ENCODE results near the gene MT1B.
"Not testable (repeated sequence)": the region's sequence is repeated elsewhere in the genome, so short reads cannot be mapped to it uniquely, and the experiment has no call there.

Gene MT1B

GRCh38 chr16:56621665-56622445, 29.8 kb upstream of the MT1B start:
- not testable (repeated sequence) for DNase-seq

- not testable (repeated sequence) for DNase-seq
Observed at GRCh38 chr16:56623184-56623583, 28.5 kb upstream of the MT1B start.

GRCh38 chr16:56623637-56624036, 28.0 kb upstream of the MT1B start:
- no peak for DNase-seq

- DNase-seq, result peak; percentile 55 to 59
Observed at GRCh38 chr16:56625140-56625942, 26.3 kb upstream of the MT1B start, which contains the start of gene MT1E. Gene MT1E (plus strand): TSS chr16:56625781. CDS start chr16:56625852, 71 bp downstream.

DNA sequence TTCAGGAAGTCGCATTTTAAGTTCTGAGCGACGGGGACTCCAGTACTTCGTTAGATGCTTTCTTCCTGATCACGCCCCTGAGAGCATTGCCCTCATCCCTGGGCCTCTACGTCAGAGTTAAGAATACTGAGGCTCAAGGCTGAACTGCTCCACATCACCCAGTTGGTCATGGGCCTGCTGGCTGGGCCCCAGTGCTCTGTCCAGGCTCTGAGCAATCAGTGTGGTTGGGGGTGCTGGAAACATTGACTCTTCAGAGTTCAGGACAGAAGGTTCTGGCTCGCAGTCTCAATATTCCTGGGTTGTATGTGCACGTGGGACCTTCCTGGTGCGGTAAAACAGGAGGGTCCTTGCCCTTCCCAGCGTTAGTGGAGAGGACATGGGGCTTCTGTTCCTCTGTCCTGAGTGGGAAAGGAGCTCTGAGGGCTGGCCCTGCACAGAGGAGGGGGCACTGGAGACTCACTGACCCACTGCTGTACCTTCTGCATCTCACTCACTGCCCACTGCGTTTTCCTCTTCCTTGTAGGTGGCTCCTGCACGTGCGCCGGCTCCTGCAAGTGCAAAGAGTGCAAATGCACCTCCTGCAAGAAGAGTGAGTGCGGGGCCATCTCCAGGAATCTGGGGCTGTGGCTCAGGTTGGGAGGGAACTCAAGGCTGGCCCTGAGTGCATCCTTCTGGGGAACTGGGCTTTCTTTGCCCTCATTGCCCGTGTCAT, 25.6 kb upstream of the MT1B start:
- no peak for DNase-seq

- DNase-seq, result no peak
Observed at GRCh38 chr16:56626685-56627084, 25.0 kb upstream of the MT1B start.

DNA sequence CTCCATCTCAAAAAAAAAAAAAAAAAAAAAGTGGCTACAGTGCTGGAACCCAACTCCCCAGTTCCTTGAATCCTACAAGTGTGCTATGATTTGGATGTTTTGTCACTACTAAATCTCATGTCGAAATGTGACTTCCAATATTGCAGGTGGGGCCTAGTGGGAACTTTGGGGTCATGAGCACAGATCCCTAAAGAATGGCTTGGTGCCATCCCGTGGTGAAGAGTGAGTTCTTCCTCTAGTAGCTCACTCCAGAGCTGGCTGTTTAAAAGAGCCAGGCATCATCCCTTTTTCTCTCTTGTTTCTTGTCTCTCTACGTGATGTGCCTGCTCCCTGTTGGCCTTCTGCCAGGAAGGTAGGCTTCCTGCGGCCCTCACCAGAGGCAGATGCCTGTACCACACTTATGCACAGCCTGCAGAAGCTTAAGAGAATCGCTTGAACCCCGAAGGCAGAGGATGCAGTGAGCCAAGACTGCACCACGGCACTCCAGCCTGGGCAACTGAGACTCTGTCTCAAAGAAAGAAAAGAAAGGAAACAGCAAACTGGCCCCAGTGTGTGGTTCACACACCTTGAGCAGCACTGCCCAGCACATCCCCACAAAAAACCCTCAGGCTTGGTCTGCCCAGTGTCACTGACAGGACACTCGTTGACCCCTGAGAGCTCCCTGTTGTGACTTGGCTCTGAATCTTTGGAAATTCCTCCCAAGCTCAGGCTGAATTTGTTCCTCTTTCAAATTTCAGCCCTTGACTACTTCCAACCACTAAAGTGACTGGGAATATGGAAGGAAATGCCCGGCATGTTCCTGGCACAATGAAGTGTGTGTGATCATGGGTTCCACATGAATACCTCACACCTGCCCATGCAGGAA, 23.0 kb upstream of the MT1B start:
- no peak for DNase-seq

GRCh38 chr16:56629531-56629930, 22.2 kb upstream of the MT1B start:
- no peak for DNase-seq

GRCh38 chr16:56630134-56630533, 21.6 kb upstream of the MT1B start:
- DNase-seq, result no peak

GRCh38 chr16:56631197-56631596, 20.5 kb upstream of the MT1B start:
- no peak for DNase-seq

DNA sequence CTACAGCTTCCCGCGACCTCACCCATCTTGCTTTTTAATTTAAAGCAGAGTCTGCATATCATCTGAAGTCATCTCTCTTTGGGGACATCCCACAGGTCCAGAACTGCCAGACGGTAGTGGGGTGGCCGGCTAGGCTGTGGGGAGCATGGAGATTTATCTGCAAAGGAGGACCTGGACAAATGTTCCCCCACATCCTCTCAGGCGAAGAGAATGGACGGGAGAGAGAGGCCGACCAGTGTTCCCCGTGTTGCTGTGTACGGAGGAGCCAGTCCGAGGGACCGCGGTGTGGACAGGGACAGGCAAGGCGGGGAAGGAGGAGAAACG, 19.9 kb upstream of the MT1B start:
- no peak for DNase-seq

- no peak for DNase-seq
Observed at GRCh38 chr16:56632156-56632847, 19.4 kb upstream of the MT1B start, which contains the start of gene MT1M. Gene MT1M (plus strand): TSS chr16:56632659. CDS start chr16:56632732, 73 bp downstream.

- no peak for DNase-seq
Observed at GRCh38 chr16:56632848-56633365, 18.8 kb upstream of the MT1B start.

DNA sequence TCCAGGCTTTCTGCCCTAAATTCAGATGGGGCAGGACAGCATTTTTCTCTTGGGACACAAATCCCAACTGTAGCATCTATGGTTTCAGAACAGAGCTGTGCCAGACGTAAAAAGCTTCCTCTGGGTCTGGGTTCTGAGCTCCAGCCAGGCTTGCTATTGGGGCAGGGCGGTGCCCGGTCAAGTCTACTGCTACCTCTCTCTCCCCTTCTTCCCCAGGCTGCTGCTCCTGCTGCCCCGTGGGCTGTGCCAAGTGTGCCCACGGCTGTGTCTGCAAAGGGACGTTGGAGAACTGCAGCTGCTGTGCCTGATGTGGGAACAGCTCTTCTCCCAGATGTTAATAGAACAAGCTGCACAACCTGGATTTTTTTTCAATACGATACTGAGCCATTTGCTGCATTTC, 18.2 kb upstream of the MT1B start:
- DNase-seq, result no peak

GRCh38 chr16:56634715-56635440, 16.8 kb upstream of the MT1B start:
- no peak for DNase-seq

DNA sequence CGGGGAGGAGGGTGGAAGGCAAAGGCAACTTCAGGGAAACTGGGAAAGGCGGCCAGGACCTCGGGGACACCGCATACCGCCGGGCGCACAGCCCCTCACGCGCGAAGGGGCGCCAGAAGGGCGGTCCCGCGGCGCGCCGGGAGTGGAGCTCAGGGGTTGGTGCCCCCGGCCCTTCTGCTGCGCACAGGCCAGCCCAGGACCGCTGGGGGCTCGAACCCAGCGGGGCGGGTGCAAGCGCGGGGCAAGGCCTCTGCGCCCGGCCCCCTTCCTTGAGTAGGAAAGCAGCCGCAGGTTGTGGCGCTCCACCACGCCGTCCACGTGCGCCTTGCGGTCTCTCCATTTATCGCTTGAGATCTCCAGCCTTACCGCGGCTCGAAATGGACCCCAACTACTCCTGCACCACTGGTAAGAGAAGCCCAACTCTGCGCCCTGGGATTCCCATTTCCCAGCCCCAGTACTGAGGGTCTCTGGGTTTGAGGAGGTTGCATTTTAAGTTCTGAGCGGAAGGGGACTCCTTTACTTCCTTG, 16.2 kb upstream of the MT1B start:
- no peak for DNase-seq

- DNase-seq, result no peak
Observed at GRCh38 chr16:56636616-56637413, 14.9 kb upstream of the MT1B start.

DNA sequence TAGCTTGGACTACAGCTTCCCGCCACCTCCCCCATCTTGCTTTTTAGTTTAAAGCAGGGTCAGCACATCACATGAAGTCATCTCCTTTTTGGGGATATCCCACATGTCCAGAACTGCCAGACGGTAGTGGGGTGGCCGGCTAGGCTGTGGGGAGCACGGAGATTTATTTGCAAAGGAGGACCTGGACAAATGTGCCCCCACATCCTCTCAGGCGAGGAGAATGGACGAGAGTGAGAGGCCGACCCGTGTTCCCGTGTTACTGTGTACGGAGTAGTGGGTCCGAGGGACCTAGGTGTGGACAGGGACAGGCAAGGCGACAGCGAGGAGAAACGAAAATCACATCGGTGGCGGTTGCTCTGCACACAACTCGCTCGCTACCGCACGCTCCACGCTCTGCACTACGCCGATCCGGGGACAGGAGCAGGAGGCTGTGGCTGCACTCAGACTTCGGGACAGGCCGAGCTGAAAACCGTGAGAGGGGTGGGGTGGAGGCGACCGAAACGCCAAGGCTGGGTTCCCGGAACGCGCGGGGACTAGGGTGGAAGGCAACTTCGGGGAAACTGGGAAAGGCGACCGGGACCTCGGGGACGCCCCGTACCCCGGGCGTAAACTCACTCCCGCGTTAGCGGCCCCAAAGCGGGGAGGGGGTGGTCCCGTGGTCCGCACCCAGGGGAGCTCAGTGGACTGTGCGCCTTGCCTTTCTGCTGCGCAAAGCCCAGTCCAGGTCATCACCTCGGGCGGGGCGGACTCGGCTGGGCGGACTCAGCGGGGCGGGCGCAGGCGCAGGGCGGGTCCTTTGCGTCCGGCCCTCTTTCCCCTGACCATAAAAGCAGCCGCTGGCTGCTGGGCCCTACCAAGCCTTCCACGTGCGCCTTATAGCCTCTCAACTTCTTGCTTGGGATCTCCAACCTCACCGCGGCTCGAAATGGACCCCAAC, 13.6 kb upstream of the MT1B start, which contains the start of gene MT1A:
Gene MT1A, plus strand, starts transcription at position 853 of the 937 bp plus-strand sequence. Its CDS starts 73 bp downstream, at position 926.
- DNase-seq, result no peak

All from stimulated activated CD4-positive, alpha-beta T cell treated with anti-CD3 and anti-CD28 coated beads, Interleukin-2, amount 100 ng/mL, for 48 hours (primary cell).